ENCODE measurements around the gene MARVELD3.

The MARVELD3 gene

DNA sequence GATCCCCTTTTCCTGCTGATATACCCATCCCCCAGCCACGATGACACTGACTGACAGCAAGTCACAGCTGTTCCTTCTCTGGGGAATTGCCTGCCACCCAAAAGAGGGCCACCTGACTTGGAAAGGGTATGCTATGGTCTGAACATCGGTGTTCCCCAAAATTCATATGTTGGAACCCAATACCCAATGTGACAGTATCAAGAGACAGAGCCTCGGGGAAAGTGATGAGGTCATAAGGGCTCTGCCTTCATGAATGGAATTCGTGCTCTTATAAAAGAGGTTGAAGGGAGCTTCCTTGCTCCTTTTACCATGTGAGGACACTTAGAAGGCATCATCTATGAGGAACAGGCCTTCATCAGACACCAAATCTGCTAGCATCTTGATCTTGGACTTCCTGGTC is 7.6 kb upstream of the MARVELD3 start:
- DNase-seq (ENCODE audit: extremely low read depth in 1 of 2, low read depth in 1 of 2): no peak

DNA sequence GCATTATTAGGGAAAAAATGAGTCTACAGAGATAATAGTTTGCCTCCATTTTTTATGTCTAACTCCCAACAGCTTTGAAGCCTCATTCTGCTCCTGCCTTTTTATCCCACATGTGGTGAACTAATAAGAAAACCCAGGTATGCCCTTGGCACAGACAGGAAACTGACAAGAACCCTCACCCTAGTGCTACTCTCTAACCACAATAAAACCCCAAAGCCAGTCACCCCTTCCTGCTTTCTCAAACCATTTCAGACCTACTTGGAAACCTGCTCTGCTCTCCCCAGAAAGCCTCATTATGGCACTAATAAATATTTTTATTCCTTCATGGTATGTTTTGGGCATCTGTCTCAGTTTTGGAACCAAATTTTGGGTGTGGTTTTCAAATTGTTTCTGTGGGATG is 3.9 kb upstream of the MARVELD3 start:
- no peak for DNase-seq (ENCODE audit: extremely low read depth in 1 of 2, low read depth in 1 of 2)

DNA sequence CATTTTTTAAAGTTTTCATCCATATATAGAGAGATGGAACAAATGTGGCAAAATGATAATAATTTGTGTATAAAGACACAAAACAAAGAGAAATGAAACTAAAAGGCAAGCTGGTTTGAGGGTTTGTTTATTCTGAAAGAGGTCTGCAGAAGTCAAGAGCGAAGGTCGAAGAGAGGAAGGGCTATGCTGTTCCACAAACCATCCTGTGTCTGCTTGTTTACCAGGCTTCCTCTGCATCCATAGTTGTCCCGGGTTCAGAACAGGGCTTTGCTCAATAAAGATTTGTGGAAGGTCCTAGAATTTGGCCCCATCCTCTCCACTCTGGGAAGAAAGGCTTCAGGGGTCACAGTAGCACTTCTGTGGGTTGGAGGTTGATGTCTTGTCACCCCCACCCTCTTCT is 2.4 kb upstream of the MARVELD3 start:
- no peak for DNase-seq (ENCODE audit: extremely low read depth in 1 of 2, low read depth in 1 of 2)

DNA sequence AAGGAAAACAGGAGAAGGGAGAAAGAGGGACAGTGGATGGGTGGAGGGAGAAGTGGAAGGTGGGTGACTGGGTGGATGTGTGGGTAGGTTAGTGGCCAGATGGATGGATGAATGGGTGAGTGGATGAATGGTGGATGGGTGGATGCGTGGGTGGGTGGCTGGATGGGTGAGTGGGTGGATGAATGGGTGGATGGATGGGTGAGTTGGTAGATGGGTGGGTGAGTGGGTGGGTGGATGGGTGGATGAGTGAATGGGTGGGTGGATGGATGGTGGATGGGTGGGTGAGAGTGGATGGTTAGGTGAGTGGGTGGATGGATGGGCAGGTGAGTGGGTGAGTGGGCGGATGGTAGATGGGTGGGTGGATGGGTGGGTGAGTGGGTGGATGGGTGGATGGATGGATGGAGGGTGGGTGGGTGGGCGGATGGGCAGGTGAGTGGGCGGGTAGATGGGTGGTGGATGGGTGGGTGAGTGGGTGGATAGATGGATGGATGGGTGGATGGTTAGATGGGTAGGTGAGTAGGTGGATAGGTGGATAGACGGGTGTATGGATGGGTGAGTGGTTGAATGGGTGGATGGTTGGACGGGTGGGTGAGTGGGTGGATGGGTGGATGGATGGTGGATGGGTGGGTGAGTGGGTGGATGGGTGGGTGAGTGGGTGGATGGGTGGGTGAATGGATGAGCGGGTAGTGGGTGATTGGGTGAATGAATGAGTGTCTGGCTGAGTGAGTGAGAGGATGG is 702 bp upstream of the MARVELD3 start:
- DNase-seq (ENCODE audit: extremely low read depth in 1 of 2, low read depth in 1 of 2): no peak

DNA sequence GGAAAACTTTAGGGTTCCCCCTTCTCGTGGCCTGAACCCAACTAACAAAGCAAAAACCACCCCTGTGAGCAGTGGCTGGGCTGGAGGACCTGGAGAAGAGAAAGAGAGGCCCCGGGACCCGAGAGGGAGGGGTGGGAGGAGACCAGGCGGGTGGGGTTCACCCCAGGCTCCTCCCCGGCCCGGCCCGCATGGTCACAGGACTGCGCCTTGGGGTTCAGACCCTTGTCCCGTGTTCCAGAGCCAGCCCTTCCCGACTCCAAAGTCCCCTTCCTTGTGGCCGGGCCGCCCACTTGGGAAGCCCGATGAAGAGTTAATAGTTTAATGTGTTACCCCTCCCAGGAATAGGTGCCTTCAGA is 852 bp downstream of the MARVELD3 start:
- DNase-seq (ENCODE audit: extremely low read depth in 1 of 2, low read depth in 1 of 2): no peak

DNA sequence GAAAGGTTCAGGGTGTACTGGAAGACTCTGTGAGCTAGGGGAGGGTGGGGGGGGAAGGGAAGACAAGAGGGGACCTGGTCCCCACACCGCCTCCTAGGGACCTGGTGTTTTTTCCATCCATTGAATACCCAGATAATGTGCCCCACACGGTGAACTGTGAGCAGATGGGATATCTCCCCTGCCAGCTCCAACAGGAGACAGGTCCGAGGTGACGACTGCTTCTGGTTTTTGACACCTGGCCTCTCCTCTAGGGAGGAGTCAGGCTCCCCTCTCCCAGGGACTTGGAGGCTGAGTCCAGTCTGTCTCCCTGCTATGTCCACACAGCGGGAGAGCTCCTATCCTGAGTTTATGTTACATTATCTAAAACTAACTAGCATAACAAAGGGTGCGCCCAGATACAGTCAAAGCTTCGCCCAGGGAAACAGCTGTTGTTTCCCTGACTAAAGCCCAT is 1.8 kb downstream of the MARVELD3 start:
- DNase-seq (ENCODE audit: extremely low read depth in 1 of 2, low read depth in 1 of 2): no peak

DNA sequence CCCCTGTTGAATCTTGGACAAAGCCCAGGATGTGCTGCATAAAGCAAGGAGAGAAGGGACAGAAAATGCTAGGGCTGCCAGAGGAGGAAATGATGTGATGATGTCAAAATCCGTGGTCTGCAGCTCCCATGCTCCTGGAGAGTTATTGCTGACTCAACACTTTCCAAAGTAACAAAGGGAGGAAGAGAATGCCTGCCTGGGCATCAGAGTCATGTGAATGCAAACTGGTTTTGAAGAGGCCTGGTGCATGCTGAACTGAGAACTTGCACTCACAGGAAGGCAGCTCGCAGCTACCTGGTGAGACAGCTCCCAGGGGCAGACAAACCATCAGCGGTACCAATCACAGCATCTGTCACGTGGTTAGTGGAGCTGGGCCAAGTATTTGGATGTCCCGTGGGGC is 2.8 kb downstream of the MARVELD3 start:
- DNase-seq (ENCODE audit: extremely low read depth in 1 of 2, low read depth in 1 of 2): no peak

DNA sequence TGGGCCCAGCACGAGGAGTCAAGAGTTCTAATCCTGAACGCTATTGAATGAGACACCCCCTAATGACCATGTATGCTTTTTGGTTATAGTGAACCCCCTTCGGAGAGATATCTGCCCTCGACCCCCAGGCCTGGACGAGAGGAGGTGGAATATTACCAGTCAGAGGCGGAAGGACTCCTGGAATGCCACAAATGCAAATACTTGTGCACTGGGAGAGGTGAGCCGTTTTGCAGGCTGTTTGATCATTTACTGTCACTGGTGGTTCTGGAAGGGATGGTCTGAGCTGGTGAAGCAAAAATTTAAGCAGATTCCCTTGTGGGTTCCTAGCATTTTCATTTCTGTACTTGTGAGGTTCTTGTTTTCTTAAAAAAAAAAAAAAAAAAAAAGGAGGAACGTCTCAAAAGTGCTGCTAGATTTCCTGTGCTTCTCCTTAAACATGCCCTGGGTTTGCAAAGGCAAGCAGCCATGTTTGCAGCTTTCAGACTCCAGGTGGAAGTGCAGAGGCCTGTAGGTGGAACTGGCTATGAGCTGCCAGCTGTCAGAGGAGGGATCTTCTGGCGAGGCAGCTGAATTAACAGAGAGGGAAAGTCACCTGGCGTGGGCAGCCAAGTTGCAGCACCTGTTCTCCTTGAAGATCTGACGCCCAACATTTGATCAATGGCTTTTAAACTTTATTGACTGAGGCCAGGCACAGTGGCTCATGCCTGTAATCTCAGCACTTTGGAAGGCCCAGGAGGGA is 3.5 kb downstream of the MARVELD3 start:
- DNase-seq (ENCODE audit: extremely low read depth in 1 of 2, low read depth in 1 of 2): no peak

DNA sequence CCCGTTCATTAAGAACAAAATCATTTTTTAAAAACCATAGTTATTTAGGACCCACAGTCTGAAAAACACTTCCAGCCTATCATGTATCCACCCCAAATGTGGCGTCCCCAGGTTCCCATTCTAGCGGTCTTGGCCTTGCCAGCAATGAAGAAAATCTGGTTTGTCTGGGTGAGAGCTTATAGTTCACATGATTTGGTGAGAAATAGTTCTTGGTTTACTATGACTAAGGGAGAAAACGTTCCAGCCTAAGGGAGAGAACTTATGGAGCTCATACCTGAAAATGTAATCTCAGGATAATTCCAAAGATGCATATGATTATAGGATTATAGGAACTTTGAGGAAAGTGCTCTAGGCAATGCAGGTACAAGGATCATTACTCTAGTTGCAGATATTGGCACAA is 4.8 kb downstream of the MARVELD3 start:
- no peak for DNase-seq (ENCODE audit: extremely low read depth in 1 of 2, low read depth in 1 of 2)

DNA sequence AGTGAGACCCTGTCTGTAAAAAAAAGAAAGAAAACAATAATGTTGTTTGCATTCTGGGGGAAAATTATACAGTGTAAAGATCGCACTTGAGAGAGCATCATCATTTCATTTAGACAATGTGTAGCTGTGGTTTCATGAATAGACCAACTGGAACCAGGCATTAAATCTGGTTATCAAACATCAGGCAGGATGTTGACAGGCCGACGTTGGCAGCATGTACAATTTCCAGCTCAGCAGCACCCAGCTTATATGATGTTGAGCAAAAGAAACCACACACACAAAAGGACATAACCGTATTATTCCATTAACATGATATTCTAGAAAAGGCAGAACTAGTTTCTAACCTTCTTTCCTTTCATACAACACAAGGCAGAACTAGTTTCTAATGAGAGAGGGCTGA is 5.8 kb downstream of the MARVELD3 start:
- no peak for DNase-seq (ENCODE audit: extremely low read depth in 1 of 2, low read depth in 1 of 2)

DNA sequence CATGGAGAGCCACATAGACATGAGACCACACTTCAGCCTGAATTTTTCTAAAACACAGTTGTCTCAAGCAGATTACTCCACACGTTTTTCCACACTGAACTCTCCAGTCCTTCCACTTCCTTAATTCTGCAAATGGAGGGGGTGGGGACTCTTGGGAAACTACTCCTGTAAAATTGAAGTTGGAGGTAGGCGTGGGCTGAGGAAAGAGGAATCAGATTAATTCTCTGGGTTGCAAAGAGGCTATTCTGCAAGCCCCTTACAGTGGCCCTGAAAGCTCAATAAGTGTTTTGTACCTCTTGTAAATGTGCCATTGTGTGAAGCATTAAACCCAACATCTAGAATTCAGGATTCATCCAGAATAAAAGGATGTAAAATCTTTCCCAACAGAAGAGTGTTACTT is 9.6 kb downstream of the MARVELD3 start:
- DNase-seq (ENCODE audit: extremely low read depth in 1 of 2, low read depth in 1 of 2): no peak

DNA sequence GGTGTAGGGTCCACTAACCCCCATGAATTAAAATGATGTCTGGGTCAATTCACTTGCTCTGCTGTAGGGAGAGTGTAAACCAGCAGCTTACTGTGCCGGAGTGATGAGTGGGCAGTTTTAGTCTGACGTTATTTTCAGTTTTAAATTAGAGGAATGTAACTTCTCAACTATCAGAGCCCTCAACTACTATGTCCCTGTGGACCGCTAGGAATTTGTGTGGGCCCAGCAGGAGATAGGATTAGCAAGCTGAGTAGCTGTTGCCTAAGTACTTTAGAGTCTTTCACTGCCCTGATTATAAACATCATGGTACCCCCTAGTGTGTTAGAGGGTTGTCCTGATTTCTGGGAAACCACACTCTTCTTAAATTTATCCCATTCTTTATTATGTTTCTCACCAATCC is 11.4 kb downstream of the MARVELD3 start:
- DNase-seq (ENCODE audit: extremely low read depth in 1 of 2, low read depth in 1 of 2): no peak

DNA sequence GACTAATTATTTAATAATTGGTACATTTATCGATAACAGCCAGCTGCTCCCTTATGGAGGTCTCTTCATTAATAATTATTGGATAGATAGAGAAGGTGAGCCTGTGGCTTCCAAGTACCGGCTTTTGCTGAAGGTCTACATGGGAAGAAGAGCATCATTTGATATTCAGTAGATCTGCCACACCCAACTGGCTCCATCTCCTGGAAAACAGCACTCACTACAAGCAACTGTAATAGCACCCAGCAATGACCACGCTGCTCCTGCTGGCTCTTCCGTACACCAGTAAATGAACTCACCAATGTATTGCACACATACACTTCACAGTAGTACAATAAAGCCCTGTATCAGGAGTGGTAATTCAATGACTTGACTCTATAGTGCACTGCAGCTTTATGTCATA is 19.5 kb downstream of the MARVELD3 start:
- no peak for DNase-seq (ENCODE audit: extremely low read depth in 1 of 2, low read depth in 1 of 2)

DNA sequence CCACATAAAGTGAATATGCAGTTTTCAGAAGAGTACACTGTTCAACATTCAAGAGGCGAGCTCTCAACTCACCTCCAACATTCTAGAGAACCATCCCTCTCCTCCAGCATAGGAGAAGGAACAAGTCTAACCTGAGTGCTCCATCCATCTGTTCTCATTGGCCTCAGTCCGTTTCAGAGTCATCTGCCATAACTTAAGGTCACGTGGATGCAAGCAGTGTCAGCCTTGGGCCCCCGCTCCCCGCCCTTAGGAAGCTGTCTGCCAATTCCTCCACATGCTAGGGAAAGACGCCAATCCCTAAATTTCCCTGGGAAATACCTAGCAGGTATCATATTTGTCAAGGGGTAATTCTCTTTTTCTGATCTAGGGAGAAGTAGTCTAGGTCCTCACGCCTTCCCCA is 21.4 kb downstream of the MARVELD3 start:
- DNase-seq (ENCODE audit: extremely low read depth in 1 of 2, low read depth in 1 of 2): no peak

DNA sequence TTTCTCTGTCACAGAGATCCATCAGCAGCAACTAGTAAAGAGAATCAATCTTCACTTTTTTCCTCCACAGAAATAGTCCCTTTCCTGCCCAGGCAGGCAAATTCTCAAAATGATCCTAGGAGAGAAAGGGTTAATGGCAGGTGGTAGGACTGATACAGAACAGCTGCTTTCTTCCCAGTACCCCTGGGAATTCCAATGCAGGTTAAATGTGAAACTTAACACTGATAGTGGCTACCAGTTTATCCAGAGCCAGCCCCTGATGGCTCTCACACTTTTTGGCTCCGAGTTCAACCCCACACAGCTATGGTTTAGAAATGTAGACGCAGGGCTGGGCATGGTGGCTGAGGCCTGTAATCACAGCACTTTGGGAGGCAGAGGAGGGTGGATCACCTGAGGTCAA is 22.2 kb downstream of the MARVELD3 start:
- DNase-seq (ENCODE audit: extremely low read depth in 1 of 2, low read depth in 1 of 2): no peak

DNA sequence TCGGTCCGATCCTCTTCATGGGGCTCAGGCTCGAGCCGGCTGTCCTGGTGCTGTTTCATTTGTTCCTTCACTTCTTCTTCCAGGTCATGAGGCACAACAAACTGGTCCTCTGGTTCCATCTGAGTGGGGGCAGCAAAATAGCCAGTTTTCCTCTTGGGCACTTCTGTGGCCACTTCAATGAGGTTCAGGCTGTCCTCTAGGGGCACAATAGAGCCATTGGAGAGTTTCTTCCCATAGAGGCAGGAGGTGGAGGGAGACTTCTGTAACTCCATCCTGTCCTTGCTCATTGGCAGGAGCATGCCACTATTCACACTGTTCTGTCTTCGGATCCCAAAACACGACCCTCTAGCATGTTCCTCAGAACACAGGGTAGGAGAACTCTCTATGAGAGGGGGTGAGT is 22.9 kb downstream of the MARVELD3 start:
- no peak for DNase-seq (ENCODE audit: extremely low read depth in 1 of 2, low read depth in 1 of 2)

DNA sequence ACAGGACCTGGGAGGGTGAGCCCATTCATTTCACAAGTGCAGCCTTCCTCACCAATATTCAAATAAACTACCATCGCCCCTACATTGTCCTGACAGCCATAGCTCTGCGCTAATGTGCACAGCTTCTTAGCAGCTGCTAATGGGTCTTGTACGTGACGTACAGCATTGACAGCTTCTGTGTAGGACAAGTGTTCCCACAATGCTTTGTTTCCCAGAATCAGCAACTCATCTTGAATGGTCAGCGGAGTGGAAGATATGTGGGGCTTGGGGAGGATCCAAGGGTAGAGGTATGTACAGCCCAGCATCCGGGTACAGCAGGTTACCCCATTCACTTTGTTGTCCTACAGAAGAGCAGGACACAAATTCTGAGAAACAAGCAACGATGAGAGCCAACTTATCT is 23.7 kb downstream of the MARVELD3 start:
- no peak for DNase-seq (ENCODE audit: extremely low read depth in 1 of 2, low read depth in 1 of 2)

DNA sequence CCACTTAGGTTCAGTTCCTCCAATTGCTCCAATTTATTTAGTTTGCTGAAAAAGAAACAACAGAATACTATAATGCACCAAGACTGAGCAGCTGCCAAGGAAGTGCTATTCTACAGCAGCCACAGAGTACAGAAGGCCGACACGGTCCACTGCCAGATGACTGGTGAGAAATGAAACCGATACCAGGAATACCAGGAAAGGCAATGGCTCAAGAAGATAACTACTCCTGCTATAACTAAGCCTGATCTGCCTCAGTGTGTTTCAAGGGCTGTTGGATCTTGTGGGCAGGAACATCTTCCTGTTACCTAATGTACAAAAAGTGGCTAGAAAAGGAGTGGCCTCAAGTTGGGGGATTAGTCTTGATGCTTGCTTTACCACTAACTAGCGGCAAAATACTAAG is 32.8 kb downstream of the MARVELD3 start:
- DNase-seq (ENCODE audit: extremely low read depth in 1 of 2, low read depth in 1 of 2): no peak

DNA sequence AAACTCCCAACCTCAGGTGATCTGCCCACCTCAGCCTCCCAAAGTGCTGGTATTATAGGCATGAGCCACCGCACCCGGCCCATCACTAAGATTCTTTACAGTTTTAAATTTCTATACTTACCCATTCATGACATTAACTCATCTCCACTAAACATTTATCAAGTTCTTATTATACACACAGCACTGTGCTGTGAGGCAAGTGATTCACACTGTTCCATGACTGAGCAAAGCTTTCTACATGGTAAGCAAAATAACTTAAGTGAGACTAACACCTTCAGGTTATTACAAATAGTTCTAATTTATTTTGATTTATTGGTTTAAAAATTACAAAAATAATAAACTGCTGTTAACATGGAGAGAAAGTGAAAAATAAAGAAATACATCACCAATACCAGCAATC is 33.5 kb downstream of the MARVELD3 start:
- DNase-seq (ENCODE audit: extremely low read depth in 1 of 2, low read depth in 1 of 2): no peak

DNA sequence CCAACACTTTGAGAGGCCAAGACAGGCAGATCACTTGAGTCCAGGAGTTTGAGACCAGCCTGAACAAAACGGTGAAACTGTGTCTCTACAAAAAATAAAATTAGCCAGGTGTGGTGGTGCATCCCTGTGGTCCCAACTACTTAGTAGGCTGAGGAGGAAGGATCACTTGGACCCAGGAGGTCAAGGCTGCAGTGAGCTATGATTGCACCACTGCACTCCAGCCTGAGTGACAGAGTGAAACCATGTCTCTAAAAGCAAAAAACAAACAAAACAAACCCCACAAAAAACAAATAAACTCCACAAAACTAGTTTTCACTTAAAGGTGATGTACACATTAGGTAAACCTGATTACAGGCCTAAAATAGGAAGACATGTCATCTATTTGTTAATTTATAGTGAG is 40.3 kb downstream of the MARVELD3 start:
- no peak for DNase-seq (ENCODE audit: extremely low read depth in 1 of 2, low read depth in 1 of 2)

DNA sequence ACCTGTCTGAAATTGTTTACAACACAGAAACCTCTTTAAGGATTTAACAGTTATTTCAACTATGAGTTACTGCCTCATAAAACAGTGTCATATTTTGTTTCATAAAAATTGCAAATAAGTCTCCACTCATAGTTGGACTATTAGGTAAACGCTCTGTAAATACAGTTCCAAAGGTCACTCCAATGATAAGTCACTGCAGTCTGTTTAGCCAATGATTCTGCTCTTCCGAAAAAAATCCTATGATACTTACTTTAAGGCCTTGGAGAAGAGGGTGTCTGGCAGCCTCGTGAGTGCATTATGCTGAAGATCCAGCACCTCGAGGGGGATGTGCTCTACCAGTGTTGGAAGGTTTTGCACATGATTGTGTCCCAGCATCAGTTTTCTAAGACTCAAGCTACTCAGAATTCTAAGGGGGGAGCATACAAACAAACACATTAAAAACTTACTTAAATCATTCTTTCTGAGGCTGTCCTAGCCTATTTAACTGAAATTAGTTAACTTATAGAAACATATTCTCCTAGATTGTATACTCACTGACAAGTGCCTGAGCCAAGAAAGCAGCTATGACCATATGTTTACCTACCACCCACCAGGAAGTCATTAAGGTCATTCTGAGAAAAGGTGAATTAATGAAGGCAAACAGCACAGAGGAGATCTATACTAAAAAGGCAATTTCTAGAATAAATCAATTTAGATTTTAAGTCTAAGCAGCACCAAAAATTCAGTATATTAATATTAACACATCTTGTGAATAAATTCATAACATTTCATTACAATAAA is 41.1 kb downstream of the MARVELD3 start:
- no peak for DNase-seq (ENCODE audit: extremely low read depth in 1 of 2, low read depth in 1 of 2)
